Right renal pelvis (tissue), 4 donors: Measurements from ENCODE around the gene TMEM60. TPM values are rescaled to one million over a fixed set of nuclear protein-coding genes. Genes with fewer than 3 reads are reported as not detected.
"Not testable (repeated sequence)": the region's sequence is repeated elsewhere in the genome, so short reads cannot be mapped to it uniquely, and the experiment has no call there.

Experiments used
- DNase-seq, 4 donors: peaks; one replicate each; pipeline ENCODE4 v3.0.0-alpha.2; 2013; ENCODE audit warnings: low read depth in 4 of 4, low spot score in 3 of 4, missing footprints in 1 of 4
- polyA plus RNA-seq, 4 donors: library from polyadenylated mRNA; unstranded; fragments of 120-200 nt; gene quantifications; one replicate each; pipeline ENCODE4 v1.2.1, GENCODE V29; 2013; ENCODE audit not compliant: insufficient read length in 4 of 4

TMEM60 gene
- polyA plus RNA-seq, 4 donors = 26.5 to 31.0 (median 30.2) TPM

- no peak for DNase-seq
Observed at GRCh38 chr7:77812290-77812685, 14.1 kb upstream of the TMEM60 start.

DNA sequence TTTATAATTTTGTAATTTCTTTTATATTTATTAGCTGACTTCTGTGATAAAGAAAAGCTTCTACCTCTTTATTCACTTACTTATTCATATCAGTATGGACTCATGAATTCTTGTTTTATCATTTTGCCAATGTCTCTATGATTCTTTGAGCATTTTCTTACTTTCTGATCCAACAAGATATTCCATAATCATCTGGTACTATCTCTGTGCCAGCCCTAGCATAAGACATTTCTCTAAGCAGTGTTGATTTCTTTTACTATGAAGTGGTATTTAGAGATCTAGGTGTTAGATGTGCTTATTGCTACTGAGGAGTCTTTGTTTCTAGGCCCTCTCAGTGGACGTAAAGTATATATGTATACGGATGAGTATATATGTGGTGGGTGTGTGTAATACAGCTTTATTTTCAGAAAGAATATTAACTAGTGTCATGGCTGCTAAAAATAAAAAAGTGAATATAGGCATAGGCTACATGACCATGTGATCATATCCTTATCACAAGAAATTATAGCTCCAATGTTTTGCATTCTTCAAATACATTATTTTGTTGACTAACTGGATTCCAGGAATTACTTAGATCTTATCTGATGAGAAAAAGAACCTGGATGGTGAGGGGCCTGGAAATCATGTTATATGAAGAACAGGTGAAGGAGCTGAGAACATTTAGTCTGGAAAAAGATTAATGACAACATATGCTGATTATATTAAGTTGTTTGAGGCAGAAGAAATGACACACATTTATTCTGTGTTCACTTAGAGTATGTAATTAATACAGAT, 13.5 kb upstream of the TMEM60 start:
- DNase-seq = no peak

GRCh38 chr7:77808517-77808916, 10.3 kb upstream of the TMEM60 start:
- no peak for DNase-seq

- DNase-seq = no peak
Observed at GRCh38 chr7:77806425-77806824, 8.2 kb upstream of the TMEM60 start.

GRCh38 chr7:77802557-77803405, 4.5 kb upstream of the TMEM60 start:
- no peak for DNase-seq

DNA sequence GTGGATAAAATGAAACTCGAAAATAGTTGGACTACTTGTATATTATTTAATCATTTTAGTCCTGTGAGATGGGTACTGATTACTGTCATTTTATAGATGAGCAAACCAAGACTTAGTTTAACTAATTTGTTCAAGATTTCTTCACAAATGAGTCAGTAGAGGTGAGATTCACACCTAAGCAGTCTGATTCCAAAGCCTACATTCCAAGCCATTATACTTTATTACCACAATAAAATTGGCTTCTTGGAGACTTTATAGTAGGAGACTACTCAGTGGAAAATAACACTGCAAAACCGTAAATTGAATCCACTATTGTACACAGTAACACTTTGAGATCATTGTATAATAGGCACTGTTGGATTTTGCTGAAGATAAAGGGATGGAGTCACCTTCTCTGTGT, 2.5 kb upstream of the TMEM60 start:
- DNase-seq = no peak

GRCh38 chr7:77800158-77800557, 1.9 kb upstream of the TMEM60 start:
- DNase-seq = no peak

DNA sequence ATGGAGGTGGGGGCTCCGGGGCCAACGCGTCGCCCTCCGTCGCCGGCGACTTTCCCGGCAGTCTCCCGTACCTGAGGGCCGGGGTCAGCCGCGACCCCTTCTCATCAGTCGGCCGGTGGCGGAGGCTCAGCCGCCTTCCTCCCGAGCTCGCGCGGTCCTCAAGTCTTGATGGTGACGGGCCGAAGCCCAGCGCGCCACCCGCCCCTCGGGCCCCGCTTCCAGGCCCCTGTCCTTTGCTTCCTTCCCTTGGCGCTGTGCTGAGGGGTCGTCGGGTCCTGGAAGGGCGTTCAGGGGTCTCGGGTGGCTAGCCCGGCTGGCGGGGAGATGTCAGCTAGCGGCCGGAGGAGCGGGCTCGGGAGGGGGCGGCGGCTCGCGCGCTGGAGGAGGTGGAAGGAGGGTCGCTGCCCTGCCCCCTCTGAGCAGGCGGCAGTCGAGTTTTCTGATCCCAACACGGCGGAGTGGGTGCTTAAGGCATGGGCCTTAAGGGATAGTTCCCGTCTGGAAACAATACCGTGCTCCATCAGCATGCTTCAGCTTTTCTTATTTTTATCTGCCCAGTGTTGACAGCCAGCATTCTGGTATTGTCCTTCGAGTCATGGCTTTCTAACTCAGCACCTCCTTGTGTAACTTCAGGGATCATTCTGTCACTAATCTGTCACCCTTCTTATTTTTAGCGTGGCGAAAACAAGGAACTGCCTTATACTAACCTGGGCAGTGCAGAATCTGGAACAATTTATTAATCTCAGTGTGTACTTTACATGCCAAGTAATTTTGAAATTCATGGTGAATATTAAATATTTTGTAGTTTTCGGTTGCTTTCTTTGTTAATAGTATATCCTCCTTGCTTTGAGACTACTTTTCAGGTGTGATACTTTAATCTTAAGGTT, 1.1 kb upstream of the TMEM60 start:
- peak; percentile 18 to 44 (median 34) for DNase-seq

DNA sequence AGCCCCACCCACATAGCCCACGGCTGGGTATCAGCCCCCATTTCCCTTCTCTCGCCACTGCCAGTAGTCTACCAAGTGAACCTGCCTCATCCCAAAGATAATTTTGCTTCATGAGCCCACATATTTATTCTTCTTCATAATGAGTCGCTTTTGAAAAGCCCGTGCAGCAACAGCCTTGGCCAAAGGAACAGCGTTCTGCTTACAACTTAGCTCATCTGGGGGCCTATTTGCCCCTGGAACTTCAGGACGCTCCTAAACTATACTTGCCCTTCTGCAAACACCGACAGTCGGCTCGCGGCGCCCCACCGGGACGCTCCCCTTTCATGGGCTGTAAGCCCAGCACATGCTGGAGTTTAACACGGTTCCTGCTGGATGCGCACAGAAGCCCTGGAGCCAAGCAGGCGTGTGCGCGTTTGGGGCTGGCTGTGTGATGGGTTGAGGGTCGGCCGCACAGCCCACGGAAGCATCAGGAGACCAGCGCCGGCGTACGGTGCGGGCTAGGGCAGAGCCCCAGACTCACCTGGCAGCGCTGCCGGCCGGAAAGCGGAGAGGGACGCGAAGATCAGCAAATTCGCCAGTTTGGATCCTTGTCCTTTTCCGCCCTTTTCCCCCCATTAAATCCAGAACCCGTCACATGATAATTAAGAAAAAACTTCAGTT, 370 bp downstream of the TMEM60 start:
- DNase-seq = peak in 1 of 4 donors; percentile 20

DNA sequence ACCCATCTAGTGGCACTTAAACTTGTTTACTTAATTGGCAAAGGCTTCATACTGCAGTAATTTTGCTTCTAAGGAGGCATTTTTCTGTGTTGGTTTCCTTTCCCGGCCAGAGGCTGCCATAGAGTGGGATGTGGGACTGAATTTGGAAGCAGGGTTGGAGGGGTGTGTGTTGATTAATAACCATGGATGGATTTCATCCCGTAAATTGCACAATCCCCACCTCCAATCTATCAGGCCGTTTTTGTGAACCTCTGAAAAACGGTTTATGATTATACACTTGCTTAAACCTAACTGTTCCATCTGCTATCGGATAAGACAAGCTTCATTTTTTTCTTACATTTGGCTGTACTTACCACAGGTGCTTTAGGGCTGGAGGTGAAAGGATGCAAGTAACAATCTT, 1.3 kb downstream of the TMEM60 start:
- no peak for DNase-seq

- DNase-seq = no peak
Observed at GRCh38 chr7:77796109-77796508, 2.1 kb downstream of the TMEM60 start.

DNA sequence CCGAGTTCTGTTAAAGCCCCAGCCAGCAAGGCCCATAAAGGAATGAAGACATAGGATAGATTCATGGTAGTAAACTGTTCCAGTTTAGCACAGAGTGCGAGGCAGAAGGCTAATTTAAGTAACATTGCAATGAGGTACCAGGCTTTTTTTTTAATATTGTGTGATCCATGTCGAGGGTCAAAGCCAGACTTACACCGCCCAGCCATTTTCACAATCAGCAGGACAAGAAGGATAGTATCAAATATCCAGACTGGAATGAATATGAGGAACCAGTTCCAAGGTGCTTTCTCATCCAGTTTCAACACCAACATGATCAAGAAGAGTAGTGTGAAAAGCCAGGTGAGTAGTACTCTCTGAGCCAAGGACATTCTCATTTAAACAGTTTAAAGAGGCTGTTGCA, 4.2 kb downstream of the TMEM60 start:
- no peak for DNase-seq

GRCh38 chr7:77791956-77792355, 6.3 kb downstream of the TMEM60 start:
- DNase-seq = no peak

DNA sequence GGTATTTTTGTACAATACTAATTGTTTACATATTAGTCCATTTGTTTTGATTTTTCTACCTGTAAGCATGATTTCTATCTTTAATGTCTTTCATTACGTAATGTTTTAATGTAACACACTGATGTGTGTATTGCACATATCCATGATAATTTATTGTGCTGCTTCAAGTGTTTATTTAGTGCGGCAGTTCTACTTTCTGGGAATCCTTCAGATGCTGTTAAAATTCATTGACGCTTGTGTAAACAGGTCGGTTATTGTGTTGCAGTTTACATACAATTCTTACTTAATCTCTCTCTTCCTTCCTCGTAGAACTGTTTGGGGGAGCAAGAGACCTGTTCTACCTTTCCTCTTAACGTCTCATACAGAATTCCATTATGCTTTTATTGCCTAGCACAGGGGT, 6.9 kb downstream of the TMEM60 start:
- DNase-seq = no peak

DNA sequence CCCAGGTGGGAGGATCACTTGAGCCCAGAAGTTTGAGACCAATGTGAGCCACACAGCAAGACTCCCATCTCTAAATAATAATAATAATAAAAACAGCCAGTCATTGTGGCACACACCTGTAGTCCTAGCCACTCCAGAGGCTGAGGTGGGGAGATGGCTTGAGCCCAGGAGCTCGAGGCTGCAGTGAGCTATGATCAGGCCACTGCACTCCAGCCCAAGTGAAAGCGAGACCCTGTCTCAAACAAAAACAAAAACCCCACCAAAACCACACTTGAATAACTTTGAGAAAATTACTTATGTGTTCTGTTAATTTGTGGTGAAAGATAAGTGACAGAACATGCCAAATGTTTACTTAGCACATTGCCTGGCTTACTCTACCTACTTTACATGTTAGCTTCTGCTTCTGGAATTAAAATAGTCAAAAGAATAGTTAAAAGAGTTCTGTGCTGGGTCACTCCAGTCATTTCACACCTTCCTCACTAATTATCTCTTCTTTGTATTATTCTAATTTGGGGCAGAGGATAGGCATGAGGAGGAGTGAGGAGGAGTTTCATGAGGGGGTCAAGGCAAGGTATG, 9.8 kb downstream of the TMEM60 start:
- no peak for DNase-seq

DNA sequence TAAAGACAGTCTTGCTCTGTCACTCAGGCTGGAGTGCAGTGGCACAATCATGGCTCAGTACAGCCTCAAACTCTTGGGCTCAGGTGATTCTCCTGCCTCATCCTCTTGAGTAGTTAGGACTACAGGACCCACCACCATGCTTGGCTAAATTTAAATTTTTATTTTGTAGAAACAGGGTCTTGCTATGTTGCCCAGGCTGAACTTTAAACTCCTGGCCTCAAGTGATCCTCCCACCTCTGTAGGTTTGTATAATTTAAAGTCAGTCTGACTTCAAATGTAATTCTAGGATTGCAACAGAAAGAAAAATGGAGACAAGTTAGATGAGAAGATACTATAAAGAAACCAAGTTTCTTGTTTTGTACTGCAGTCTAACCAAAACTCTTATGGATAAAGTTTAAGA, 11.5 kb downstream of the TMEM60 start:
- no peak for DNase-seq

DNA sequence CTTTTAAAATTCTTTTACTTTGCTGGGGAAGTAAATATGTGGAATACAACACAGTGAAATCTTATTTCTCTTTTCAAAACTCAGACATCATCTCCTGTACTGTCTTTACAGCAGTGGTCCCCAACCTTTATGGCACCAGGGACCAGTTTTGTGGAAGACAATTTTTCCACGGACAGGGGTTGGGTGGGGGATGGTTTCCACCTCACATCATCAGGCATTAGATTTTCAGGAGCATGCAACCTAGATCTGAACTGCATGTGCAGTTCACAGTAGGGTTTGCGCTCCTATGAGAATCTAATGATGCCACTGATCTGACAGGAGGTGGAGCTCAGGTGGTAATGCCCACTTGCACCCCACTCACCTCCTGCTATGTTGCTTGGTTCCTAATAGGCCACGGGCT, 12.2 kb downstream of the TMEM60 start:
- DNase-seq = no peak

GRCh38 chr7:77784426-77784825, 13.8 kb downstream of the TMEM60 start:
- not testable (repeated sequence) for DNase-seq

- DNase-seq = no peak
Observed at GRCh38 chr7:77783545-77783944, 14.7 kb downstream of the TMEM60 start.

DNA sequence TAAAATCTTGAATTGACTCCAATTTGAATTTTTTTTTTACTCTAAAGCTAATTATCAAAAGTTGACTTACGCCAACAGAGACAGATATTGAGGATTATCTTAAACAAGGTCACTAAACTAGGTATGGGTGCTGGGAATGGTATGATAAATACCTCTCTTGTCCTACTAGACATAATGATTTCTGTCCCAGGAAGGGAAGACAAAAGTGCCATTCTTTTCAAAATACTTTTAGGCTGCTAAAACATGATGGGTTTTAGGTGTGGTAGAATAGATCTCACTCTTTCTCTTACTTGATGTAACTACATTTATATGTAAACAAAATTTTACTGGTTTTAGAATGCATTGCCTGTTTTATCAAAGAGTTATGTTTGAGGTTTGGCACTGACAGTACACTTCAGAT, 15.1 kb downstream of the TMEM60 start:
- DNase-seq = no peak
